HAP-1 (cell line): ENCODE measurements around the gene PODXL.
"Not testable (repeated sequence)": the region's sequence is repeated elsewhere in the genome, so short reads cannot be mapped to it uniquely, and the experiment has no call there.

Experiments
- DNase-seq, 2 experiments: peaks; one replicate each; pipeline ENCODE4 v3.0.0-alpha.2; 2016 to 2020; ENCODE audit warnings: low spot score in 2 of 2
- H3K27me3 ChIP-seq: fragments of 250-450 bp; sonication (Bioruptor Pico); 2 replicates; pipeline ENCODE4 v1.5.1; 2020; ENCODE audit warnings: low read depth, mild to moderate bottlenecking, moderate library complexity
- H3K36me3 ChIP-seq: fragments of 250-450 bp; sonication (Bioruptor Pico); replicated peaks from 2 replicates; pipeline ENCODE4 v1.5.1; 2020; ENCODE audit warnings: mild to moderate bottlenecking
- H3K4me1 ChIP-seq: fragments of 250-450 bp; sonication (Bioruptor Pico); 2 replicates; pipeline ENCODE4 v1.5.1; 2020; ENCODE audit warnings: mild to moderate bottlenecking
- H3K4me3 ChIP-seq: fragments of 250-450 bp; sonication (Bioruptor Pico); 2 replicates; pipeline ENCODE4 v1.5.1; 2020; ENCODE audit warnings: mild to moderate bottlenecking, moderate library complexity
- H3K9me3 ChIP-seq: fragments of 250-450 bp; sonication (Bioruptor Pico); 2 replicates; pipeline ENCODE4 v1.5.1; 2020; ENCODE audit warnings: mild to moderate bottlenecking, moderate library complexity
- in situ Hi-C: fragments of 300-500 bp; cut with MboI; formaldehyde crosslinking; loops from 3 replicates; pipeline ENCODE4 v1.14.3; 2020; ENCODE audit warnings: low sequenced_read_pairs, inconsistent platforms, mixed read lengths

PODXL gene

GRCh38 chr7:131506597-131506996, 49.8 kb downstream of the PODXL start:
- Histone ChIP-seq H3K27me3 (no peaks in the 10 kb centered on the region), H3K4me1 (no peaks in the 10 kb centered on the region; the same call in 1 of the 2 replicates), H3K4me3 (no peak overlapping the region), H3K9me3 (no peaks in the 10 kb centered on the region), H3K36me3 (peaks cover 63% of the 10 kb centered on the region)
- DNase-seq: no peak
- in situ Hi-C loops: no loop called here

- Histone ChIP-seq H3K4me3 (no peak overlapping the region), H3K9me3 (no peaks in the 10 kb centered on the region), H3K4me1 (no peaks in the 10 kb centered on the region; the same call in 1 of the 2 replicates), H3K27me3 (no peaks in the 10 kb centered on the region), H3K36me3 (peaks cover 60% of the 10 kb centered on the region)
- no peak for DNase-seq
- in situ Hi-C loops: no loop called here
These were observed 50.5 kb downstream of the PODXL start for GRCh38 chr7:131505636-131506557.

- H3K9me3 ChIP-seq, in situ Hi-C loops, DNase-seq, H3K4me3 ChIP-seq, H3K27me3 ChIP-seq, H3K4me1 ChIP-seq: not testable (repeated sequence)
- H3K36me3 ChIP-seq: peaks cover 56% of the 10 kb centered on the region
These were observed 51.3 kb downstream of the PODXL start for GRCh38 chr7:131505037-131505620.

GRCh38 chr7:131504157-131504899, 52.1 kb downstream of the PODXL start:
- Histone ChIP-seq H3K4me1 (no peaks in the 10 kb centered on the region; the same call in 1 of the 2 replicates), H3K4me3 (no peak overlapping the region), H3K9me3 (no peaks in the 10 kb centered on the region), H3K27me3 (no peaks in the 10 kb centered on the region), H3K36me3 (peaks cover 55% of the 10 kb centered on the region)
- no peak for DNase-seq
- in situ Hi-C loops: no loop called here

GRCh38 chr7:131503639-131504038, 52.8 kb downstream of the PODXL start:
- no peaks in the 10 kb centered on the region for H3K27me3 ChIP-seq
- H3K9me3 ChIP-seq: no peaks in the 10 kb centered on the region
- DNase-seq: no peak
- no peaks in the 10 kb centered on the region; the same call in 1 of the 2 replicates for H3K4me1 ChIP-seq
- H3K4me3 ChIP-seq: no peak overlapping the region
- peaks cover 55% of the 10 kb centered on the region for H3K36me3 ChIP-seq
- in situ Hi-C loops: no loop called here

- Histone ChIP-seq H3K27me3 (no peaks in the 10 kb centered on the region), H3K4me1 (no peaks in the 10 kb centered on the region; the same call in 1 of the 2 replicates), H3K4me3 (no peak overlapping the region), H3K36me3 (peaks cover 50% of the 10 kb centered on the region), H3K9me3 (no peaks in the 10 kb centered on the region)
- no peak for DNase-seq
- in situ Hi-C loops: no loop called here
These were observed 53.5 kb downstream of the PODXL start for GRCh38 chr7:131502810-131503508.

GRCh38 chr7:131501930-131502685, 54.3 kb downstream of the PODXL start:
- no peak for DNase-seq
- in situ Hi-C loops: no loop called here
- Histone ChIP-seq H3K4me1 (no peaks in the 10 kb centered on the region), H3K4me3 (no peak overlapping the region), H3K36me3 (peaks cover 51% of the 10 kb centered on the region), H3K9me3 (no peaks in the 10 kb centered on the region), H3K27me3 (no peaks in the 10 kb centered on the region)

- H3K27me3 ChIP-seq: no peaks in the 10 kb centered on the region
- H3K4me3 ChIP-seq: no peak overlapping the region
- DNase-seq: no peak
- H3K9me3 ChIP-seq: no peaks in the 10 kb centered on the region
- in situ Hi-C loops: no loop called here
- peaks cover 47% of the 10 kb centered on the region for H3K36me3 ChIP-seq
- H3K4me1 ChIP-seq: no peaks in the 10 kb centered on the region
These were observed 55.0 kb downstream of the PODXL start for GRCh38 chr7:131501422-131501821.

- DNase-seq: no peak
- peaks cover 37% of the 10 kb centered on the region for H3K36me3 ChIP-seq
- in situ Hi-C loops: no loop called here
These were observed 56.1 kb downstream of the PODXL start for GRCh38 chr7:131500357-131500756.

GRCh38 chr7:131499801-131500200, 56.6 kb downstream of the PODXL start:
- Histone ChIP-seq H3K9me3 (no peaks in the 10 kb centered on the region), H3K27me3 (no peaks in the 10 kb centered on the region), H3K4me3 (no peak overlapping the region), H3K4me1 (no peaks in the 10 kb centered on the region), H3K36me3 (peaks cover 32% of the 10 kb centered on the region)
- in situ Hi-C loops: no loop called here
- no peak for DNase-seq

More at GRCh38 chr7:131500357-131500756, 56.1 kb downstream of the PODXL start:
- H3K27me3 ChIP-seq: no peaks in the 10 kb centered on the region
- H3K4me1 ChIP-seq: no peaks in the 10 kb centered on the region
- H3K4me3 ChIP-seq: no peak overlapping the region
- H3K9me3 ChIP-seq: no peaks in the 10 kb centered on the region

- Histone ChIP-seq H3K27me3 (no peaks in the 10 kb centered on the region), H3K4me3 (no peak overlapping the region), H3K36me3 (peaks cover 17% of the 10 kb centered on the region), H3K4me1 (no peaks in the 10 kb centered on the region), H3K9me3 (no peaks in the 10 kb centered on the region)
- no peak for DNase-seq
- in situ Hi-C loops: no loop called here
These were observed 58.1 kb downstream of the PODXL start for GRCh38 chr7:131498237-131498885.

- no peaks in the 10 kb centered on the region for H3K9me3 ChIP-seq
- peaks cover 13% of the 10 kb centered on the region for H3K36me3 ChIP-seq
- no peaks in the 10 kb centered on the region for H3K4me1 ChIP-seq
- H3K27me3 ChIP-seq: no peaks in the 10 kb centered on the region
- no peak overlapping the region for H3K4me3 ChIP-seq
- in situ Hi-C loops: no loop called here
- DNase-seq: no peak
These were observed 59.0 kb downstream of the PODXL start for GRCh38 chr7:131497454-131497853.
